CD14-positive monocyte (primary cell): ENCODE measurements around the gene PDPN. TPM values are rescaled to one million over a fixed set of nuclear protein-coding genes. Genes with fewer than 3 reads are reported as not detected.

Experiments
- DNase-seq, 3 donors: peaks; one replicate each; pipeline ENCODE4 v3.0.0-alpha.2; 2011 to 2022
- H2AFZ ChIP-seq: 2 replicates; pipeline ENCODE4 v1.6.0; 2012; ENCODE audit warnings: mild to moderate bottlenecking, low read depth, low read length, inconsistent platforms; ENCODE audit not compliant: insufficient read depth, poor library complexity, severe bottlenecking
- H3K27ac ChIP-seq, 2 donors: 1 replicate in 1 of 2; 2 replicates in 1 of 2; pipeline ENCODE4 v1.5.1; 2012 to 2013; ENCODE audit warnings: low read length in 2 of 2, control low read depth in 1 of 2, inconsistent platforms in 1 of 2, low read depth in 1 of 2, mild to moderate bottlenecking in 1 of 2
- H3K27me3 ChIP-seq, 2 donors: one replicate each; pipeline versions ENCODE4 v1.6.0 to v1.6.1; 2011 to 2013; ENCODE audit warnings: low read length in 2 of 2; ENCODE audit not compliant: control insufficient read depth in 2 of 2, insufficient read depth in 2 of 2
- H3K36me3 ChIP-seq, 2 donors: replicated peaks in 1 of 2; 1 replicate in 1 of 2; 2 replicates in 1 of 2; pipeline versions ENCODE4 v1.5.1 to v1.6.1; 2012 to 2013; ENCODE audit warnings: low read length in 2 of 2, control low read depth in 1 of 2, inconsistent platforms in 1 of 2, mild to moderate bottlenecking in 1 of 2; ENCODE audit not compliant: insufficient read depth in 2 of 2, control insufficient read depth in 1 of 2
- H3K4me1 ChIP-seq, 2 donors: 1 replicate in 1 of 2; 2 replicates in 1 of 2; pipeline versions ENCODE4 v1.5.1 to v1.6.1; 2012 to 2013; ENCODE audit warnings: low read length in 2 of 2, control low read depth in 1 of 2, inconsistent platforms in 1 of 2, mild to moderate bottlenecking in 1 of 2, moderate library complexity in 1 of 2; ENCODE audit not compliant: insufficient read depth in 2 of 2, control insufficient read depth in 1 of 2
- H3K4me2 ChIP-seq: replicated peaks from 2 replicates; pipeline ENCODE3; 2012; ENCODE audit warnings: low read length, moderate library complexity, mild to moderate bottlenecking; ENCODE audit not compliant: poor library complexity, severe bottlenecking; ENCODE audit errors: extremely low read depth
- H3K4me3 ChIP-seq, 3 experiments: fragments of 200-600 bp in 1 of 3; sonication (generic) in 1 of 3; replicated peaks in 1 of 3; 1 replicate in 2 of 3; 2 replicates in 1 of 3; pipeline ENCODE4 v1.5.1; 2011 to 2013; ENCODE audit warnings: low read length in 3 of 3, mild to moderate bottlenecking in 3 of 3, control low read depth in 2 of 3, low read depth in 2 of 3, inconsistent platforms in 1 of 3, moderate library complexity in 1 of 3
- H3K79me2 ChIP-seq: 2 replicates; pipeline ENCODE4 v1.6.0; 2012; ENCODE audit warnings: mild to moderate bottlenecking, control low read depth, inconsistent platforms, low read length, moderate library complexity; ENCODE audit not compliant: insufficient read depth
- H3K9ac ChIP-seq: 2 replicates; pipeline ENCODE4 v1.6.0; 2017; ENCODE audit warnings: low read length, mild to moderate bottlenecking; ENCODE audit not compliant: insufficient read depth, poor library complexity, severe bottlenecking
- H3K9me3 ChIP-seq, 2 donors: replicated peaks in 1 of 2; 1 replicate in 1 of 2; 2 replicates in 1 of 2; pipeline versions ENCODE4 v1.5.1 to v1.6.1; 2012 to 2013; ENCODE audit warnings: low read length in 2 of 2, control low read depth in 1 of 2; ENCODE audit not compliant: control insufficient read depth in 1 of 2, insufficient read depth in 1 of 2
- H4K20me1 ChIP-seq: 2 replicates; pipeline ENCODE4 v1.6.0; 2012; ENCODE audit warnings: mild to moderate bottlenecking, low read length, control low read depth, moderate library complexity; ENCODE audit not compliant: insufficient read depth
- H3K27ac Mint-ChIP-seq, 7 donors: one replicate each; pipeline ENCODE4 v1.8.0; 2020; ENCODE audit warnings: mild to moderate bottlenecking in 7 of 7, mixed read lengths in 7 of 7, moderate library complexity in 6 of 7, inconsistent platforms in 2 of 7
- H3K27me3 Mint-ChIP-seq, 3 donors: one replicate each; pipeline ENCODE4 v1.8.0; 2021 to 2022; ENCODE audit warnings: low read depth in 3 of 3, mild to moderate bottlenecking in 3 of 3, mixed read lengths in 3 of 3, moderate library complexity in 3 of 3, inconsistent platforms in 1 of 3
- H3K36me3 Mint-ChIP-seq, 2 donors: one replicate each; pipeline ENCODE4 v1.8.0; 2020; ENCODE audit warnings: mixed read lengths in 2 of 2, inconsistent platforms in 1 of 2, mild to moderate bottlenecking in 1 of 2
- H3K4me1 Mint-ChIP-seq: one replicate; pipeline ENCODE4 v1.8.0; 2020; ENCODE audit warnings: mild to moderate bottlenecking, mixed read lengths
- H3K4me3 Mint-ChIP-seq, 2 donors: one replicate each; pipeline ENCODE4 v1.8.0; 2020; ENCODE audit warnings: mild to moderate bottlenecking in 2 of 2, mixed read lengths in 2 of 2, moderate library complexity in 1 of 2
- H3K9me3 Mint-ChIP-seq, 7 donors: one replicate each; pipeline ENCODE4 v1.8.0; 2020 to 2022; ENCODE audit warnings: mixed read lengths in 7 of 7, mild to moderate bottlenecking in 6 of 7, moderate library complexity in 6 of 7, inconsistent platforms in 2 of 7
- WGBS: methylation state at CpG from one replicate; pipeline ENCODE4 v1.1.5; 2013; ENCODE audit warnings: missing lambda C conversion rate; ENCODE audit not compliant: insufficient coverage; 5-methylcytosine and 5-hydroxymethylcytosine counted together
- intact Hi-C, 2 donors: fragments of 100-400 bp; cut with micrococcal nuclease; formaldehyde crosslinking; loops; one replicate each; pipeline versions ENCODE4 v1.15.0 to v1.15.1; 2023
- polyA plus RNA-seq, 3 donors: library from polyadenylated mRNA; depleted of rRNA in 1 of 3; unstranded in 2 of 3; stranded (reverse) in 1 of 3; fragments of 300-500 nt in 2 of 3; fragments of >200 nt in 1 of 3; fragmentation: Illumina TruSeq in 2 of 3; gene quantifications; 1 replicate in 2 of 3; 2 replicates in 1 of 3; pipeline ENCODE4 v1.2.3, GENCODE V29; 2012 to 2021
- TF ChIP-seq, protein P1 (sequence below): fragments of 200-600 bp; IDR thresholded peaks from one replicate; pipeline ENCODE4 v1.8.0; 2022; ENCODE audit warnings: antibody characterized with exemption, mild to moderate bottlenecking

Gene PDPN
- polyA plus RNA-seq, 3 donors = not detected

DNA sequence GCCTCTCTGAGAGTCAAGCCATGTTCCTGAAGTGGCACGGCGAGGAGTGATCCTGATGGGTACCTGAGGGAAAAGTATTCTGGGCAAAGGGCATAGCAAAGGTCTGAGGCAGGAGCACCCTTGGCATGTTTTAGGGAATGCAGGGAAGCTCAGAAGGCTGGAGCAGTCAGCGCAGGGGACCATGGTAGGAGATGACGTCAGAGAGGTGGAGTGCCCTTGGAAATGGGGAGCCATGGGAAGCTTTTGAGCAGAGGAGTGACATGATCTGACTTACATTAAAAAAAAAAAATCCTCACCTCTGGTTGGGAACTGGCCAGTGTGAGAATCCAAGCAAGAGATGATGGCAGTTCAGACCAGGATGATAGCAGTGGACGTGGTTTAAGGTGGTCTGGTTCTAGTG is 37.2 kb downstream of the PDPN start:
- H3K4me3 Mint-ChIP-seq = peak overlapping the region in 1 of 2 donors; percentile 35
- WGBS = 86% methylated on average over 3 of the region's 5 CpGs
- Histone ChIP-seq H3K4me1 (peaks cover 20 to 21% of the 10 kb centered on the region in 2 donors), H3K9me3 (no peaks in the 10 kb centered on the region), H3K79me2 (no peaks in the 10 kb centered on the region), H3K36me3 (no peaks in the 10 kb centered on the region), H3K4me3 (no peak overlapping the region), H3K27ac (no peak overlapping the region), H3K27me3 (peaks cover 0 to 16% of the 10 kb centered on the region in 2 donors), H2AFZ (no peak overlapping the region), H3K4me2 (no peak overlapping the region), H3K9ac (no peak overlapping the region), H4K20me1 (no peaks in the 10 kb centered on the region)
- H3K27me3 Mint-ChIP-seq = peaks cover 4 to 8% (median 8%) of the 10 kb centered on the region in 3 donors
- peaks cover 28% of the 10 kb centered on the region for H3K4me1 Mint-ChIP-seq
- H3K27ac Mint-ChIP-seq = peak overlapping the region in 1 of 7 donors; percentile 5
- intact Hi-C loops = no loop called here
- DNase-seq = no peak
- TF ChIP-seq, protein P1, sequence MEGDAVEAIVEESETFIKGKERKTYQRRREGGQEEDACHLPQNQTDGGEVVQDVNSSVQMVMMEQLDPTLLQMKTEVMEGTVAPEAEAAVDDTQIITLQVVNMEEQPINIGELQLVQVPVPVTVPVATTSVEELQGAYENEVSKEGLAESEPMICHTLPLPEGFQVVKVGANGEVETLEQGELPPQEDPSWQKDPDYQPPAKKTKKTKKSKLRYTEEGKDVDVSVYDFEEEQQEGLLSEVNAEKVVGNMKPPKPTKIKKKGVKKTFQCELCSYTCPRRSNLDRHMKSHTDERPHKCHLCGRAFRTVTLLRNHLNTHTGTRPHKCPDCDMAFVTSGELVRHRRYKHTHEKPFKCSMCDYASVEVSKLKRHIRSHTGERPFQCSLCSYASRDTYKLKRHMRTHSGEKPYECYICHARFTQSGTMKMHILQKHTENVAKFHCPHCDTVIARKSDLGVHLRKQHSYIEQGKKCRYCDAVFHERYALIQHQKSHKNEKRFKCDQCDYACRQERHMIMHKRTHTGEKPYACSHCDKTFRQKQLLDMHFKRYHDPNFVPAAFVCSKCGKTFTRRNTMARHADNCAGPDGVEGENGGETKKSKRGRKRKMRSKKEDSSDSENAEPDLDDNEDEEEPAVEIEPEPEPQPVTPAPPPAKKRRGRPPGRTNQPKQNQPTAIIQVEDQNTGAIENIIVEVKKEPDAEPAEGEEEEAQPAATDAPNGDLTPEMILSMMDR = no peak
- H3K9me3 Mint-ChIP-seq = peaks cover 0 to 5% (median 3%) of the 10 kb centered on the region in 7 donors
- H3K36me3 Mint-ChIP-seq = no peaks in the 10 kb centered on the region

GRCh38 chr1:13622446-13622845 is 38.8 kb downstream of the PDPN start:
- Mint-ChIP-seq H3K36me3 (no peaks in the 10 kb centered on the region), H3K9me3 (peaks cover 0 to 5% (median 3%) of the 10 kb centered on the region in 7 donors), H3K27ac (peak overlapping the region; percentile 1 to 80 (median 63)), H3K4me3 (no peak overlapping the region), H3K27me3 (peaks cover 8 to 11% (median 10%) of the 10 kb centered on the region in 3 donors), H3K4me1 (peaks cover 25% of the 10 kb centered on the region)
- intact Hi-C loops = no loop called here
- peak overlapping the region in 1 of 2 donors; percentile 54 for H3K27ac ChIP-seq
- peak overlapping the region; percentile 14 for H3K4me2 ChIP-seq
- no peak overlapping the region for H3K9ac ChIP-seq
- no peaks in the 10 kb centered on the region for H3K79me2 ChIP-seq
- peak overlapping the region in 1 of 3 experiments; percentile 11 for H3K4me3 ChIP-seq
- no peaks in the 10 kb centered on the region for H3K36me3 ChIP-seq
- no peaks in the 10 kb centered on the region for H3K9me3 ChIP-seq
- peaks cover 0 to 12% of the 10 kb centered on the region in 2 donors for H3K27me3 ChIP-seq
- TF ChIP-seq, protein P1 = no peak
- 91% methylated on average over 4 of the region's 4 CpGs for WGBS
- no peaks in the 10 kb centered on the region for H4K20me1 ChIP-seq
- peaks cover 20 to 21% of the 10 kb centered on the region in 2 donors for H3K4me1 ChIP-seq
- peak in 2 of 3 donors; percentile 9 to 33 for DNase-seq
- H2AFZ ChIP-seq = no peak overlapping the region
